ENCODE measurements around the gene OMA1. TPM values are rescaled to one million over a fixed set of nuclear protein-coding genes. Genes with fewer than 3 reads are reported as not detected.
"Not testable (repeated sequence)": the region's sequence is repeated elsewhere in the genome, so short reads cannot be mapped to it uniquely, and the experiment has no call there.

Gene OMA1
- total RNA-seq, 1 donor from 2014 or later, result 40.2 TPM

GRCh38 chr1:58575551-58576324, 29.2 kb upstream of the OMA1 start:
- intact Hi-C loops (cut with DNase I), result no loop called here
- no peak for DNase-seq (ENCODE audit: low spot score)
- no peak for ATAC-seq

DNA sequence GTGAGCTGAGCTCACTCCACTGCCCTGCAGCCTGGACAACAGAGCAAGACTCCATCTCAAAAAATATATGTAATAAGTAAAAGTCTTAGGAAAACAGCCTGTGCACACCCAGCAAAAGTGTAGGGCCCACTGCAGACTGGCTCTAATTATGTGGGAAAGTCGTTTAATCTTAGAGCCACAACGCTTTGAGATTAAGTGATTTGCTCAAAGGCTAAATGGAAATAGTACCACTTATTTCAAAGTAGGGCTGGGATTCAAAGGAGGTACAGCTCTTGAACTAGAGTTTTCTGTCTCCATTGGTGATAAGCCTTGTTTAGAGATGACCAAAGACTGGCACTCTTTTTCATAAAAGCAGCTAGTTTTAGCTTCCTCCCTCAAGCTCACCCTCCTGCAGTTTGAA, 28.3 kb upstream of the OMA1 start:
- intact Hi-C loops (cut with DNase I), result no loop called here
- DNase-seq (ENCODE audit: low spot score) (no peak), ATAC-seq (no peak)

- intact Hi-C loops (cut with DNase I), result no loop called here
- ATAC-seq, result no peak
- no peak for DNase-seq (ENCODE audit: low spot score)
These were observed 27.4 kb upstream of the OMA1 start for GRCh38 chr1:58573705-58574591.

DNA sequence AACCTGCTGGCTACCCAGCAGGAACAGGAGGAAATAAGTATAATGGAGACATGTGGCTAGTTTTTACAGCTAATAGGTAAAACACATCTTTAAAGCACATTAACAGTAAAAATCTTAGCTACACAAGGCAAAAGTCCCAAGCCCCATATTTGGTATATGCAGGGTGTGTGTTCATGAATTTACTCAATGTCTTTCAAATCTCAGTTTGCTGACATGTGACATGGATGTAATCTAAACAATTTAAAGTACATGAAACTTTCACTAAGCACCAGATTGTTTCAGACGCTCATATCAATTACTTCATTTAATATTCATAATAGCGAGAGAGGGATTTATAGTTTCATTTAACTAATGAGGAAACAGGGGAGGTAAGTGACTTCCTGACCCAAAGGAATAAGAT, 26.6 kb upstream of the OMA1 start:
- no peak for ATAC-seq
- intact Hi-C loops (cut with DNase I), result no loop called here
- no peak for DNase-seq (ENCODE audit: low spot score)

DNA sequence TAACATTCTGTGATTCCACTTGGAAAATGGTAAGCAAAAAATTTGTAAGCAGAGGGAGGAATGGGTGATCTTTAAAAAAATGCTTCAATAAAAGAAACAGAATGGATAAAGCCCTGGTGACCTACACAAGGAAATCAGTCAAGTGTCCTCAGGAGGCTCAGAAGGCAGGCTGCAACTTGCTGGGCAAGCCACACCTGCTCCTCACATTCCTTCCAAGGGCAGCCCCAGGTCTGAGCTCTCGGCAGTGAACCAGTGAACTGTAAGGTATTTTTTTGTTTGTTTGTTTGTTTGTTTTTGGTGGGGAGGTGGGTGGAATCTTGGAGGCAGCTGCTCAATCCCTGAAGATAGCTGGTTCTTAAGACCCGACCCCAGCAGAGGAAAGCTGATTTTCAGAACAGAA, 26.2 kb upstream of the OMA1 start:
- no peak for ATAC-seq
- intact Hi-C loops (cut with DNase I), result no loop called here
- DNase-seq (ENCODE audit: low spot score), result no peak

DNA sequence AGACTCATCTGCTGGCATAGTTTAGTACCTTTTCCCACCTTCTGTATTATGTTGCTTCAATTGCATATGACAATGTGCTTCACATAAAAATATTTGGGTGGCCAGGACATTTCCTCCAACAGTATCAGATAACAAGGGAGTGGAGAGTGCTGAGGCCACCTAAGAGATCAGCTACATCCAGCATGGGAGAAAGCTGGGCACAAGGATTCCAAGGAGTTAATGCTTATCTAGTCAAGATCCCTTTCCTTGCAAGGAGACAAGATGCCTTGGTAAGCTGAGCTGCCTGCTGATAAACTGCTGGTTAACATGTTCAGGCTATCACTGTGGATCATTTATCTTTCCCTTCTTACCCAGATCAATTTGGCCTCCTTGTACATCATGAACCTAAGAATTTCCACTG, 25.1 kb upstream of the OMA1 start:
- no peak for ATAC-seq
- intact Hi-C loops (cut with DNase I), result no loop called here
- DNase-seq (ENCODE audit: low spot score), result no peak

DNA sequence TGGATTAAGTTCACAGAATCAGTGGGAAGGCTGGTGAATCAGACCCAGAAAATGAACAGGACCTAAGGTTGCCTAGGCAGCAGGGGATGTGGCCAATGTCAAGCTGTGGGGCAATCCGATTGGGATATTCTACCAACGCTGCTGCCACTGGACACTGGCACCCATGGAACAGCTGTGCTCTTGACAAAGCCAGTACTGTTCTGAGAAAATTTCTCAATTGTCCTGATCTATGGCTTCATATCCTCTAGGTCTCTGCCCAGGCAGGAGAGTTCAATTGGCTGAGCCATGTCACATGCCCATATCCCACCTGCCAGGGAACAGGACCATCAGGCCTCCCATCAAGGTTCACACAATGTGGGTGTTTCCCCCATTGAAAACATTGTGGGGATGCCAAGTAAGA, 24.3 kb upstream of the OMA1 start:
- DNase-seq (ENCODE audit: low spot score), result no peak
- intact Hi-C loops (cut with DNase I), result no loop called here
- ATAC-seq, result no peak

- DNase-seq (ENCODE audit: low spot score), result no peak
- no peak for ATAC-seq
- intact Hi-C loops (cut with DNase I), result no loop called here
These were observed 23.6 kb upstream of the OMA1 start for GRCh38 chr1:58570094-58570493.

GRCh38 chr1:58568911-58569310, 22.4 kb upstream of the OMA1 start:
- ATAC-seq (no peak), DNase-seq (ENCODE audit: low spot score) (no peak)
- intact Hi-C loops (cut with DNase I), result no loop called here

DNA sequence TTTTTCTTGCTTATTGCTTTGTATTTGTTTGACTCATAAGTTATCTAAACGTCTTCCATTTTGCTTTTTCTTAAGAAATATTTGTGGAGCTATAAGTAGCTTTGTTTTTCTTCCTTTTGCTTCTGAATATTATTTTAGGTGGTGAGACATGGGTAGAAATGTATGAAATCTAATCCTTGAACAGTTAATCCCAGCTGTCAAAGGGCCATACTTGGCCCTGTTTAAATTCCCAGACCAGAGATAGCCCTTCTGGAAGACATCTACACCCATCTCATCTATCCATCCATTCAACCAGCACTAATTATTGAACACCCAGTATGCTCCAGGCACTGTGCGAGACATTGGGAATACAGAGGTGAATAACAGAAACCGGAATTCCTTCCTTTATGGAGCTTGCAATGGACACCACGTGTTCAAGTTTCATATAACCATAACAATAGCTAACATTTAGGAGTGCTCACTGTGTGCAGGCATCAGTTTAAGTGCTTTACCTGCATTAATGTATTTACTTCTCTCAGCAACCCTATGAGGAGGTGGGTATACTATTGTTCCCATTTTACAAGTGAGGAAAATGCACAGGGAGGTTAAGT, 21.8 kb upstream of the OMA1 start:
- ATAC-seq (no peak), DNase-seq (ENCODE audit: low spot score) (no peak)
- intact Hi-C loops (cut with DNase I), result no loop called here

DNA sequence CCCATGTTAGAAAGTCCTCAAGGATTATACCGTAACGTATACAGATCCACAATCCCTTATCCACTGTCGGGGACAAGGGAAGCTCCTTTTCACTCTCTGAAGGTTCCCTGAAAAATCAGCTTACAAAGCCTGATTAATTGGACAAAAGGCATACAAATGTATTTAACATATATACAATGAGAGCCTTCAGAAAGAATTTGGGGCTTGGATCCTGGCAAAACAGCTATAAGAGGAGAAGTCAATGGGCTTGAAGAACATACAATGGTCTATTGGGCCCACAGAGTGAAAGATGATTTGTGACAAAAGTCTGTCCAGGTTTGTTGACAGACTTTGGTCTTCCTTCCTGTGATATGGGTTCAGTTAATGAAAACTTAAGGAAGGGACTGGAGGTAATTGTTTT, 19.8 kb upstream of the OMA1 start:
- ATAC-seq (no peak), DNase-seq (ENCODE audit: low spot score) (no peak)
- intact Hi-C loops (cut with DNase I), result no loop called here

DNA sequence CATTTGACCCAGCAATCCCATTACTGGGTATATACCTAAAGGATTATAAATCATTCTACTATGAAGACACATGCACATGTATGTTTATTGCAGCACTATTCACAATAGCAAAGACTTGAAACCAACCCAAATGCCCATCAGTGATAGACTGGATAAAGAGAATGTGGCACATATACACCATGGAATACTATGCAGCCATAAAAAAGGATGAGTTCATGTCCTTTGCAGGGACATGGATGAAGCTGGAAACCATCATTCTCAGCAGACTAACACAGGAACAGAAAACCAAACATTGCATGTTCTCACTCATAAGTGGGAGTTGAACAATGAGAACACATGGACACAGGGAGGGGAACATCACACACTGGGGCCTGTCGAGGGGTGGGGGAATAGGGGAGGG, 17.2 kb upstream of the OMA1 start:
- DNase-seq (ENCODE audit: low spot score); ATAC-seq; intact Hi-C loops (cut with DNase I): not testable (repeated sequence)

DNA sequence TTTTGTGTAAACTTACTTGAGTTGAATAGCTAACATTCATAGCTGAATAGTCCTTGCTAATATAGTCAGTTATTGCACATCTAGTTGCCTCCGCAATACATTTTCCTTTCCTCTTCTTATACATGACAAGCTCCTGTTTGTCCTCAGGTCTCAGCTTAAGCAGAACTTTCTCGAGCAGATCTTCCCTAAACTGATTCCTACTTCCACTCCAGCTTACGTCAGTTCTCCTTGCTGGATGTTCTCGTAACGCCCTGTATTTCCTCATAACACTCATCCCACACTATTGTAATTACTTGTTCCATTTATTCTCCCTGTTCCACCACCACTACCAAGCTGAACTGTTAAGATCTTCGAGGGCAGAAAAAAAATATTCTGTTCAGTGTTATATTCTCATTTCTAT, 15.1 kb upstream of the OMA1 start:
- intact Hi-C loops (cut with DNase I), result no loop called here
- no peak for DNase-seq (ENCODE audit: low spot score)
- ATAC-seq, result no peak

GRCh38 chr1:58555393-58555792, 8.9 kb upstream of the OMA1 start:
- intact Hi-C loops (cut with DNase I), result no loop called here
- no peak for DNase-seq (ENCODE audit: low spot score)

DNA sequence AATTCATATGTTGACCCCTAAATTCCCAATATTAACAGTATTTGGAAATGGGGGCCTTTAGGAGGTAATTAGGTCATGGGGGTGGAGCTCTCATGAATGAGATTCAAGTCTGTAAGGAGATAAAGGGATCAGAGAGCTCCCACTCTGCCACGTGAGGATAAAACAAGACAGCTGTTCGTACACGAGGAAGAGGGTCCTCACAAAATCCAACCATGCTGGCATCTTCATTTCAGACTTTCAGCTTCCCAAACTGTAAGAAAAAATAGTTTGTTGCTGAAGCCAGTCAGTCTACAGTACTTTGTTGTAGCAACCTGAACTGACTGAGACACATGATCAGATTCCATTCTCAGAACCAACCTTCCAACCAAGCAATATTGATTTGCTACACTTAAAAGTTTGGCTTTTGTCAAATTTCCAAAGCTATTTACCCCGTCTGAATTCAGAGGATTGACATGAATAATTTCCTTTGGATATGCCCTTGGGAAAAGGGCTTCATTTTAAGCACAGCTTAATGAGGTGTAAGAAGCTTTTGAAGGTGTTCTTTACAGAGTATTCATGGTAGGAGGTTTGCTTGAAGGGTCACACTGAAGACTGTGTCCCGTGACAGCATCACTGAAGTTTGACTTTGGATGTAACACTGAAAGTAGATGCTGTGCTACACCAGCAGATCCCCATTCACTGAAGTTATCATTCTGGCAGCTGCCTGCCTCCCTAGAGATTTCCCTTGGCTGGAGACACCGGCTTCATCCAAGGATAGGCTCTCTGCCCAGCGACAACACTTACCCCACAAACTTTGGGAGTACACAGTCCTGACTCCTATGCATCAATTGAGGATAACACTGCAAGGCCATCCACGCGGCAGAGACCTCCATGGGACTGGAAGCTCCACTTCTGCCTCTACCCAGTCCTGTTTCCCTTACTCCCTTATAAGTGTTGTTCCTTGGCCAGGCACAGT, 4.9 kb upstream of the OMA1 start:
- intact Hi-C loops (cut with DNase I), result no loop called here
- DNase-seq (ENCODE audit: low spot score) (no peak), ATAC-seq (no peak)

More at GRCh38 chr1:58555393-58555792, 8.9 kb upstream of the OMA1 start:
- no peak for ATAC-seq

GRCh38 chr1:58549291-58549690, 2.8 kb upstream of the OMA1 start:
- DNase-seq (ENCODE audit: low spot score); ATAC-seq; intact Hi-C loops (cut with DNase I): not testable (repeated sequence)

DNA sequence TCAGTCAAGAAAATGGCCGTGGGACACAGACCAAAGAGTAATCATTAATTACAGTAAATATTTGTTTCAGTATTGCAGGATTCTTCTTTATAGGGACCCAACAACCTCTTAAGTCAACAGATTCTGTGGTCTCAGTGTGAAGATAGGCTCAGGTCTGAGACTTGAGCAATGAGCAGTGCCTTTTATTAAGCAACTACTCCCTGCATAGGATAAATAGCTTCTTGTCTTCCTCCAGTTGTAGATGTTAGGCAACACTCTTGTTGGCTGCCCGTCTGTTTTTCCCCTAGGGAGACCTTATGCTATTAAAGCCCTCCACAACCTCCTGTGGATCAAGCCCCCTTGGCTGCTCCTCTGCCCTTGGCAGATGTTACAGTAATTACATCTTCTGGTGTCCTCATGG, 1.8 kb upstream of the OMA1 start:
- DNase-seq (ENCODE audit: low spot score) (no peak), ATAC-seq (no peak)
- intact Hi-C loops (cut with DNase I), result no loop called here

DNA sequence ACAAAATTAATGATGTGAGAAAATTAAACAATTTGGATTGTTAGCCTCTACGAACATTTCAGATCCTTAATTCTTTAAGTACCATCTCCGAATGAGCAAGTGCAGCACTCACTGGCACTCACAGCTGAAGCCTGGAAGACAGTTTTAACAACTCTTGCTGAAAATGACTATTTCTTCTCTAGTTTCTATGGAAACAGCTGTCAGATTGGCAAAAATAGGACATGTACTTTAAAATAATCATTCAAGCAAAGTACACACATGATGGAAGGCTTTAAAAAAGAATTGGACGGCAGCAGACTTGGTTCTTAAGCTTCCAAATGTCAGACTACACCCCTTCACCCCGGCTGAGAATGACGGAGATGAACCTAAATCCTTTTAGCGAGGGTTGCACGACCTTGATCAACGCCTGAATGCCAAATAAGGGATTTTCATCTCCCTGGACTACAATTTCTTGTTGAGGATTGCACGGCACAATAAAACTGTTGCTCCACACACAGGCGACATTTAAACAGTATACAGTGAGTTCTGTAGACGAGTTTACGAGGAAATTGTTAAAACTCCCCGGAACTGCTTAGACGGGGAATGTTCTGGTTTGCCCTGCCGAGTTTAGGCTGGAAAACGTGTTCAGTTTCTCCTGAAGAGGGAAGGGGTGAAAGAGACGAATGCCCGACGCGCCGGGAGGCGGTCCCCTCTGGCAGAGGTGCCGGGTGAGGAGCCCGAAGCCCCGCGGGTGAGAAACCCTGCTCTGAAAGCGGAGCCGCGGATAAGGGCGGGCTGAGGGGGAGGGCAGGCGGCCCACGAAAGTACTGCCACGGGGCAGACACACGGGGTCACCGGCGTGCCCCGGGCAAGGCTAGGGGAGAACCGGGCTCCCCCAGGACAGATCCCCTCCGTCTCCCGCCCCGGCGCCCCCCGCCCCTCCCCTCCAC, 671 bp downstream of the OMA1 start:
- intact Hi-C loops (cut with DNase I), result no loop called here
- ATAC-seq, result peak; percentile 92
- peak; percentile 88 for DNase-seq (ENCODE audit: low spot score)

All from sciatic nerve (tissue), 2 donors.